ENCODE data around the gene BICDL1.

Gene BICDL1

DNA sequence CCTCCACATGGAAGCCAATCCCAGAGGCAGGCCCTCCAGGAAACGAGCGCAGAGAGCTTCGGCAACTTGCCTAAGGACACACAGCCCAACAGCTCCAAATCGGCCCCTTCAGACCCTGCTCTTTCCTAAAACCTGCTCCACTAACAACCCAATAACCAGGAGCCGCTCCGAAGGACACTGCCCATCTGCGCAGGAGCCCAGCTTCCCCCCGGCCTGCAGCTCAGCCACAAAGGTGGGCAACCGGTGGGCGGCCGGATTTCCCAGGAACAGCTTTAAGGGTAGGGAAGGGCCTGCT is 114.0 kb downstream of the BICDL1 start (continued):
- no peak for TF ChIP-seq ZBTB10 (tag by site-specific recombination; IDR thresholded peaks at IDR 0.05)
- TF ChIP-seq, protein P1, sequence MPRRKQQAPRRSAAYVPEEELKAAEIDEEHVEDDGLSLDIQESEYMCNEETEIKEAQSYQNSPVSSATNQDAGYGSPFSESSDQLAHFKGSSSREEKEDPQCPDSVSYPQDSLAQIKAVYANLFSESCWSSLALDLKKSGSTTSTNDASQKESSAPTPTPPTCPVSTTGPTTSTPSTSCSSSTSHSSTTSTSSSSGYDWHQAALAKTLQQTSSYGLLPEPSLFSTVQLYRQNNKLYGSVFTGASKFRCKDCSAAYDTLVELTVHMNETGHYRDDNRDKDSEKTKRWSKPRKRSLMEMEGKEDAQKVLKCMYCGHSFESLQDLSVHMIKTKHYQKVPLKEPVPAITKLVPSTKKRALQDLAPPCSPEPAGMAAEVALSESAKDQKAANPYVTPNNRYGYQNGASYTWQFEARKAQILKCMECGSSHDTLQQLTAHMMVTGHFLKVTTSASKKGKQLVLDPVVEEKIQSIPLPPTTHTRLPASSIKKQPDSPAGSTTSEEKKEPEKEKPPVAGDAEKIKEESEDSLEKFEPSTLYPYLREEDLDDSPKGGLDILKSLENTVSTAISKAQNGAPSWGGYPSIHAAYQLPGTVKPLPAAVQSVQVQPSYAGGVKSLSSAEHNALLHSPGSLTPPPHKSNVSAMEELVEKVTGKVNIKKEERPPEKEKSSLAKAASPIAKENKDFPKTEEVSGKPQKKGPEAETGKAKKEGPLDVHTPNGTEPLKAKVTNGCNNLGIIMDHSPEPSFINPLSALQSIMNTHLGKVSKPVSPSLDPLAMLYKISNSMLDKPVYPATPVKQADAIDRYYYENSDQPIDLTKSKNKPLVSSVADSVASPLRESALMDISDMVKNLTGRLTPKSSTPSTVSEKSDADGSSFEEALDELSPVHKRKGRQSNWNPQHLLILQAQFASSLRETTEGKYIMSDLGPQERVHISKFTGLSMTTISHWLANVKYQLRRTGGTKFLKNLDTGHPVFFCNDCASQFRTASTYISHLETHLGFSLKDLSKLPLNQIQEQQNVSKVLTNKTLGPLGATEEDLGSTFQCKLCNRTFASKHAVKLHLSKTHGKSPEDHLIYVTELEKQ (tag by site-specific recombination; IDR thresholded peaks at IDR 0.05; ENCODE audit: borderline replicate concordance): no peak

DNA sequence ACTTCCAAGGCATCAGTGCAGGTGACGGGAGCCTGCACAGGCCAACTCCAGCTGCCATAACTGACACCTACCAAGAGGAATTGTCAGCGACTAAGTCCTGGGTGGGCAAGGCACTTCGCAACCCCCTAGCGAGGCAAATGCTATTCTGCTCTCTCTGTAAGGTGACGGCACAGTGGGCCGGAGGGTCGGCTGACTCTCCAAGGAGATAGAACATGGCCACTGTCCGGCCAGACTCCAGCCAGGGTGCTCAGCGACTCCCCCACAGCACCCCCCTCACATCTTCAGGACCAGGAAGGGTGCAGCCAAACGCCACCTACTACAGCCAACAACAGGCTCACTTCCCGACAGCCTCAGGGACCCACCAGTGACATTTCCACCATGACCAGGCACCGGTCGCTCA is 114.3 kb downstream of the BICDL1 start:
- CTCF ChIA-PET: no interaction called here
- H3K36me3 ChIP-seq (ENCODE audit: control insufficient read depth in 2 of 2, insufficient read depth in 1 of 2, low read length in 2 of 2): peaks cover 0 to 76% of the 10 kb centered on the region in 2 experiments; a peak in 1 of 3 replicates

More for the DNA sequence above, 114.3 kb downstream of the BICDL1 start:
- TF ChIP-seq ZNF571 (tag by site-specific recombination; IDR thresholded peaks at IDR 0.05) (no peak), ZNF239 (tag by site-specific recombination; IDR thresholded peaks at IDR 0.05) (no peak), ZBTB48 (tag by site-specific recombination; IDR thresholded peaks at IDR 0.05) (no peak), ZNF707 (tag by site-specific recombination; IDR thresholded peaks at IDR 0.05) (no peak), ZNF184 (tag by site-specific recombination; IDR thresholded peaks at IDR 0.05) (no peak), ZNF394 (tag by site-specific recombination; IDR thresholded peaks at IDR 0.05; ENCODE audit: borderline replicate concordance) (no peak), ZNF521 (tag by site-specific recombination; IDR thresholded peaks at IDR 0.05) (no peak), ZSCAN16 (tag by site-specific recombination; IDR thresholded peaks at IDR 0.05) (no peak), HOXC10 (CRISPR knock-in tag; IDR thresholded peaks at IDR 0.05) (no peak), ZNF701 (tag by site-specific recombination; IDR thresholded peaks at IDR 0.05) (no peak), ZNF169 (tag by site-specific recombination; IDR thresholded peaks at IDR 0.05) (no peak), HOXD13 (CRISPR knock-in tag; IDR thresholded peaks at IDR 0.05; ENCODE audit: borderline replicate concordance) (no peak), ZNF175 (tag by site-specific recombination; IDR thresholded peaks at IDR 0.05) (no peak), WT1 (tag by site-specific recombination; IDR thresholded peaks at IDR 0.05) (no peak), ZNF416 (tag by site-specific recombination; IDR thresholded peaks at IDR 0.05) (no peak), ZNF670 (tag by site-specific recombination; IDR thresholded peaks at IDR 0.05; ENCODE audit: low read depth) (no peak), ZNF580 (tag by site-specific recombination; IDR thresholded peaks at IDR 0.05) (no peak)
- TF ChIP-seq, protein P2, sequence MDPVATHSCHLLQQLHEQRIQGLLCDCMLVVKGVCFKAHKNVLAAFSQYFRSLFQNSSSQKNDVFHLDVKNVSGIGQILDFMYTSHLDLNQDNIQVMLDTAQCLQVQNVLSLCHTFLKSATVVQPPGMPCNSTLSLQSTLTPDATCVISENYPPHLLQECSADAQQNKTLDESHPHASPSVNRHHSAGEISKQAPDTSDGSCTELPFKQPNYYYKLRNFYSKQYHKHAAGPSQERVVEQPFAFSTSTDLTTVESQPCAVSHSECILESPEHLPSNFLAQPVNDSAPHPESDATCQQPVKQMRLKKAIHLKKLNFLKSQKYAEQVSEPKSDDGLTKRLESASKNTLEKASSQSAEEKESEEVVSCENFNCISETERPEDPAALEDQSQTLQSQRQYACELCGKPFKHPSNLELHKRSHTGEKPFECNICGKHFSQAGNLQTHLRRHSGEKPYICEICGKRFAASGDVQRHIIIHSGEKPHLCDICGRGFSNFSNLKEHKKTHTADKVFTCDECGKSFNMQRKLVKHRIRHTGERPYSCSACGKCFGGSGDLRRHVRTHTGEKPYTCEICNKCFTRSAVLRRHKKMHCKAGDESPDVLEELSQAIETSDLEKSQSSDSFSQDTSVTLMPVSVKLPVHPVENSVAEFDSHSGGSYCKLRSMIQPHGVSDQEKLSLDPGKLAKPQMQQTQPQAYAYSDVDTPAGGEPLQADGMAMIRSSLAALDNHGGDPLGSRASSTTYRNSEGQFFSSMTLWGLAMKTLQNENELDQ (tag by site-specific recombination; IDR thresholded peaks at IDR 0.05; ENCODE audit: low read depth): no peak
- TF ChIP-seq, protein P3, sequence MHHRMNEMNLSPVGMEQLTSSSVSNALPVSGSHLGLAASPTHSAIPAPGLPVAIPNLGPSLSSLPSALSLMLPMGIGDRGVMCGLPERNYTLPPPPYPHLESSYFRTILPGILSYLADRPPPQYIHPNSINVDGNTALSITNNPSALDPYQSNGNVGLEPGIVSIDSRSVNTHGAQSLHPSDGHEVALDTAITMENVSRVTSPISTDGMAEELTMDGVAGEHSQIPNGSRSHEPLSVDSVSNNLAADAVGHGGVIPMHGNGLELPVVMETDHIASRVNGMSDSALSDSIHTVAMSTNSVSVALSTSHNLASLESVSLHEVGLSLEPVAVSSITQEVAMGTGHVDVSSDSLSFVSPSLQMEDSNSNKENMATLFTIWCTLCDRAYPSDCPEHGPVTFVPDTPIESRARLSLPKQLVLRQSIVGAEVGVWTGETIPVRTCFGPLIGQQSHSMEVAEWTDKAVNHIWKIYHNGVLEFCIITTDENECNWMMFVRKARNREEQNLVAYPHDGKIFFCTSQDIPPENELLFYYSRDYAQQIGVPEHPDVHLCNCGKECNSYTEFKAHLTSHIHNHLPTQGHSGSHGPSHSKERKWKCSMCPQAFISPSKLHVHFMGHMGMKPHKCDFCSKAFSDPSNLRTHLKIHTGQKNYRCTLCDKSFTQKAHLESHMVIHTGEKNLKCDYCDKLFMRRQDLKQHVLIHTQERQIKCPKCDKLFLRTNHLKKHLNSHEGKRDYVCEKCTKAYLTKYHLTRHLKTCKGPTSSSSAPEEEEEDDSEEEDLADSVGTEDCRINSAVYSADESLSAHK (tag by site-specific recombination; IDR thresholded peaks at IDR 0.05): no peak
- TF ChIP-seq, protein P4, sequence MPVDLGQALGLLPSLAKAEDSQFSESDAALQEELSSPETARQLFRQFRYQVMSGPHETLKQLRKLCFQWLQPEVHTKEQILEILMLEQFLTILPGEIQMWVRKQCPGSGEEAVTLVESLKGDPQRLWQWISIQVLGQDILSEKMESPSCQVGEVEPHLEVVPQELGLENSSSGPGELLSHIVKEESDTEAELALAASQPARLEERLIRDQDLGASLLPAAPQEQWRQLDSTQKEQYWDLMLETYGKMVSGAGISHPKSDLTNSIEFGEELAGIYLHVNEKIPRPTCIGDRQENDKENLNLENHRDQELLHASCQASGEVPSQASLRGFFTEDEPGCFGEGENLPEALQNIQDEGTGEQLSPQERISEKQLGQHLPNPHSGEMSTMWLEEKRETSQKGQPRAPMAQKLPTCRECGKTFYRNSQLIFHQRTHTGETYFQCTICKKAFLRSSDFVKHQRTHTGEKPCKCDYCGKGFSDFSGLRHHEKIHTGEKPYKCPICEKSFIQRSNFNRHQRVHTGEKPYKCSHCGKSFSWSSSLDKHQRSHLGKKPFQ (tag by site-specific recombination; IDR thresholded peaks at IDR 0.05): no peak
- no peaks in the 10 kb centered on the region for H3K9me3 ChIP-seq (ENCODE audit: control insufficient read depth, insufficient read depth, low read depth, low read length)
- no peak overlapping the region for H3K4me3 ChIP-seq (ENCODE audit: low read depth, low read length)
- POLR2A ChIA-PET: no interaction called here
- H3K27ac ChIP-seq (ENCODE audit: extremely low read depth, low read depth, low read length): no peak overlapping the region
- H3K4me1 ChIP-seq (ENCODE audit: control insufficient read depth, insufficient read depth, low read length): no peaks in the 10 kb centered on the region
